ENCODE data around the gene LRMDA. TPM values are rescaled to one million over a fixed set of nuclear protein-coding genes. Genes with fewer than 3 reads are reported as not detected.

Gene LRMDA
- total and polyA plus RNA-seq, 2 donors (not counting 1 experiment from before 2014, with no cell fraction given), result 0.12 TPM; not detected in 1

DNA sequence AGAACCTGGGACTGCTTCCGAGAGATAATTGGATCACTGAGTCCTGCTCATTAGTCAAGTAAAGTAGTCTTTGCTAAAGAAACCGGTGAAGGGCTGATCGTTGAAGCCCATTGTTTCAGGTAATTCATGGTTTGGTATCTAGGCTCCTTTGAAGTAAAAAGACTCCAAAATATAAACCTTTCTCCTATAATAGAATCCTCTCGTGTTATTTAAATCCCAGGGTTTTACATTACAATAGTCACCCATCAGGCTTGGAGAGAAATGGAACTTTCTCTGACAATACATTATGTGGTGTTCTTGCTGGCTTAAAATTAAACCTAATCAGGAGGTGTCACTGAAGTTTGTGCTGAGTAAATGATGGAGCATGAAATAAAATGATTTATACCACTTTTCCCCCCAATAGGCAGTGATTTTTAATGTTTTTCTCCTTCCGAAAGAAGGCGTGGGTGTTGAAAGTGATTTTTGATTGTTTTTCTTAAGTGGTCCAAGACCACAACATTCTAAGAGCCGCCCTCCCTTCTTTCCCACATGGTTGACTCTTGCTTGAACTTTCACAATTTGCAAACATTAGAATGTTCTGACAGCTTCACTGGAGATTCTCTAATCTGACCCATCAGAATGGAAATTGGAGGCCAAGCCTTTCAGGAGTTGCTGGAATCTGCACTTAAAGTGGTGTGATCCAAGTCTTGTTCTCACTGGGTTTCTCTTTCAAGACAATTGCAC is 44.2 kb downstream of the LRMDA start:
- Histone ChIP-seq H3K27ac (ENCODE audit: low read length in 2 of 2) (no peak overlapping the region), H3K9ac (ENCODE audit: low read length) (no peak overlapping the region), H3K79me2 (ENCODE audit: control insufficient read depth, insufficient read depth, low read length) (no peaks in the 10 kb centered on the region), H2AFZ (ENCODE audit: insufficient read depth, low read depth, low read length, poor library complexity, severe bottlenecking) (no peak overlapping the region), H3K9me3 (ENCODE audit: control extremely low read depth in 1 of 3, control insufficient read depth in 2 of 3, insufficient read depth in 1 of 3, low read length in 2 of 3) (peaks cover 0 to 5% (median 0%) of the 10 kb centered on the region in 3 donors), H3K27me3 (replicated peaks in 1 of 4; ENCODE audit: control extremely low read depth in 1 of 4, control insufficient read depth in 3 of 4, insufficient read depth in 4 of 4, low read length in 3 of 4) (peaks cover 0 to 4% (median 0%) of the 10 kb centered on the region in 4 experiments), H3K4me2 (replicated peaks; ENCODE audit: low read depth, low read length, poor library complexity, severe bottlenecking) (no peak overlapping the region), H4K20me1 (ENCODE audit: control insufficient read depth, insufficient read depth, low read length, poor library complexity, severe bottlenecking) (no peaks in the 10 kb centered on the region), H3K4me3 (ENCODE audit: control extremely low read depth in 1 of 5, extremely low read depth in 1 of 5, insufficient read depth in 1 of 5, low read depth in 2 of 5, low read length in 4 of 5) (no peak overlapping the region), H3K4me1 (ENCODE audit: control insufficient read depth in 2 of 2, insufficient read depth in 2 of 2, low read length in 2 of 2) (no peaks in the 10 kb centered on the region), H3K36me3 (replicated peaks in 1 of 2; ENCODE audit: control extremely low read depth in 1 of 2, control insufficient read depth in 1 of 2, extremely low read depth in 1 of 2, insufficient read depth in 2 of 2, low read length in 1 of 2) (no peaks in the 10 kb centered on the region)
- Mint-ChIP-seq H3K9me3 (ENCODE audit: insufficient read depth) (peaks cover 3% of the 10 kb centered on the region), H3K27me3 (peaks cover 4% of the 10 kb centered on the region), H3K4me3 (no peak overlapping the region), H3K4me1 (no peaks in the 10 kb centered on the region), H3K27ac (no peak overlapping the region)
- no peak for TF ChIP-seq EZH2 (IDR thresholded peaks at IDR 0.05; ENCODE audit: borderline replicate concordance, insufficient read depth, low read depth, low read length, poor library complexity, severe bottlenecking)
- TF ChIP-seq, protein P1, sequence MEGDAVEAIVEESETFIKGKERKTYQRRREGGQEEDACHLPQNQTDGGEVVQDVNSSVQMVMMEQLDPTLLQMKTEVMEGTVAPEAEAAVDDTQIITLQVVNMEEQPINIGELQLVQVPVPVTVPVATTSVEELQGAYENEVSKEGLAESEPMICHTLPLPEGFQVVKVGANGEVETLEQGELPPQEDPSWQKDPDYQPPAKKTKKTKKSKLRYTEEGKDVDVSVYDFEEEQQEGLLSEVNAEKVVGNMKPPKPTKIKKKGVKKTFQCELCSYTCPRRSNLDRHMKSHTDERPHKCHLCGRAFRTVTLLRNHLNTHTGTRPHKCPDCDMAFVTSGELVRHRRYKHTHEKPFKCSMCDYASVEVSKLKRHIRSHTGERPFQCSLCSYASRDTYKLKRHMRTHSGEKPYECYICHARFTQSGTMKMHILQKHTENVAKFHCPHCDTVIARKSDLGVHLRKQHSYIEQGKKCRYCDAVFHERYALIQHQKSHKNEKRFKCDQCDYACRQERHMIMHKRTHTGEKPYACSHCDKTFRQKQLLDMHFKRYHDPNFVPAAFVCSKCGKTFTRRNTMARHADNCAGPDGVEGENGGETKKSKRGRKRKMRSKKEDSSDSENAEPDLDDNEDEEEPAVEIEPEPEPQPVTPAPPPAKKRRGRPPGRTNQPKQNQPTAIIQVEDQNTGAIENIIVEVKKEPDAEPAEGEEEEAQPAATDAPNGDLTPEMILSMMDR (IDR thresholded peaks at IDR 0.05), result no peak
- DNase-seq, result no peak
- ChIA-PET POLR2A (no interaction called here), CTCF (no interaction called here)
- intact Hi-C loops (cut with micrococcal nuclease), result no loop called here
- no peak for ATAC-seq (ENCODE audit: low read depth)
- WGBS (ENCODE audit: insufficient coverage), result 40% methylated on average over 1 of the region's 7 CpGs

GRCh38 chr10:75476569-75476968 is 45.1 kb downstream of the LRMDA start:
- Mint-ChIP-seq H3K27ac (no peak overlapping the region), H3K9me3 (ENCODE audit: insufficient read depth) (peaks cover 3% of the 10 kb centered on the region), H3K27me3 (peaks cover 4% of the 10 kb centered on the region), H3K4me1 (no peaks in the 10 kb centered on the region), H3K4me3 (no peak overlapping the region)
- Histone ChIP-seq H3K79me2 (ENCODE audit: control insufficient read depth, insufficient read depth, low read length) (no peaks in the 10 kb centered on the region), H3K27me3 (replicated peaks in 1 of 4; ENCODE audit: control extremely low read depth in 1 of 4, control insufficient read depth in 3 of 4, insufficient read depth in 4 of 4, low read length in 3 of 4) (peaks cover 0 to 4% (median 0%) of the 10 kb centered on the region in 4 experiments), H2AFZ (ENCODE audit: insufficient read depth, low read depth, low read length, poor library complexity, severe bottlenecking) (no peak overlapping the region), H3K9me3 (ENCODE audit: control extremely low read depth in 1 of 3, control insufficient read depth in 2 of 3, insufficient read depth in 1 of 3, low read length in 2 of 3) (peaks cover 0 to 3% (median 0%) of the 10 kb centered on the region in 3 donors), H3K27ac (ENCODE audit: low read length in 2 of 2) (no peak overlapping the region), H3K4me3 (ENCODE audit: control extremely low read depth in 1 of 5, extremely low read depth in 1 of 5, insufficient read depth in 1 of 5, low read depth in 2 of 5, low read length in 4 of 5) (no peak overlapping the region), H3K4me2 (replicated peaks; ENCODE audit: low read depth, low read length, poor library complexity, severe bottlenecking) (no peak overlapping the region), H3K36me3 (replicated peaks in 1 of 2; ENCODE audit: control extremely low read depth in 1 of 2, control insufficient read depth in 1 of 2, extremely low read depth in 1 of 2, insufficient read depth in 2 of 2, low read length in 1 of 2) (no peaks in the 10 kb centered on the region), H3K4me1 (ENCODE audit: control insufficient read depth in 2 of 2, insufficient read depth in 2 of 2, low read length in 2 of 2) (no peaks in the 10 kb centered on the region), H3K9ac (ENCODE audit: low read length) (no peak overlapping the region), H4K20me1 (ENCODE audit: control insufficient read depth, insufficient read depth, low read length, poor library complexity, severe bottlenecking) (no peaks in the 10 kb centered on the region)
- ChIA-PET POLR2A (no interaction called here), CTCF (no interaction called here)
- DNase-seq, result no peak
- intact Hi-C loops (cut with micrococcal nuclease), result no loop called here
- no peak for ATAC-seq (ENCODE audit: low read depth)
- TF ChIP-seq, protein P1 (IDR thresholded peaks at IDR 0.05), result no peak
- no peak for TF ChIP-seq EZH2 (IDR thresholded peaks at IDR 0.05; ENCODE audit: borderline replicate concordance, insufficient read depth, low read depth, low read length, poor library complexity, severe bottlenecking)
